K562 (cell line): Measurements from ENCODE around the gene MYL12A. TPM values are rescaled to one million over a fixed set of nuclear protein-coding genes. Genes with fewer than 3 reads are reported as not detected.

Experiments
- ESRRB ChIP-seq: fragments of 250-450 bp; sonication (Bioruptor Pico); IDR thresholded peaks from 2 replicates; pipeline ENCODE4 v1.5.0; 2020; ENCODE audit warnings: mild to moderate bottlenecking, moderate library complexity, borderline replicate concordance
- GTF2E2 ChIP-seq: fragments of 200-800 bp; sonication (Bioruptor generic); IDR thresholded peaks from 2 replicates; pipeline ENCODE4 v1.6.1; 2016; ENCODE audit warnings: missing genetic modification characterization, missing compliant biosample characterization
- IRF2 ChIP-seq: sonication (generic); formaldehyde crosslinking; IDR thresholded peaks from 2 replicates; pipeline ENCODE4 v1.8.1; 2022; ENCODE audit warnings: mild to moderate bottlenecking, missing genetic modification reagents
- KAT2B ChIP-seq: IDR thresholded peaks from one replicate; pipeline ENCODE4 v1.6.1; 2012; ENCODE audit warnings: low read depth, mild to moderate bottlenecking, control low read depth, inconsistent platforms, low read length, moderate library complexity
- NCOA1 ChIP-seq: fragments of 450-650 bp; IDR thresholded peaks from 2 replicates; pipeline ENCODE4 v1.6.1; 2016; ENCODE audit warnings: low read depth
- PHF8 ChIP-seq: fragments of 200-600 bp; sonication (generic); IDR thresholded peaks from 2 replicates; pipeline ENCODE4 v1.6.1; 2012; ENCODE audit warnings: mixed run types, mild to moderate bottlenecking, inconsistent platforms, low read length, moderate library complexity, borderline replicate concordance
- SLC30A9 ChIP-seq: fragments of 250-450 bp; sonication (Bioruptor Pico); IDR thresholded peaks from 2 replicates; pipeline ENCODE4 v1.8.0; 2022; ENCODE audit warnings: mild to moderate bottlenecking, moderate library complexity
- TOE1 ChIP-seq, 2 experiments: fragments of 450-650 bp in 1 of 2; sonication (generic) in 1 of 2; formaldehyde crosslinking in 1 of 2; IDR thresholded peaks; 2 replicates each; pipeline versions ENCODE4 v1.7.1 to v1.8.0; 2016 to 2022; ENCODE audit warnings: borderline replicate concordance in 2 of 2, mild to moderate bottlenecking in 2 of 2, antibody characterized with exemption in 1 of 2, inconsistent platforms in 1 of 2, low read depth in 1 of 2, missing genetic modification reagents in 1 of 2, moderate library complexity in 1 of 2
- ZNF212 ChIP-seq: fragments of 450-650 bp; formaldehyde crosslinking; IDR thresholded peaks from 2 replicates; pipeline ENCODE4 v1.4.0; 2020; ENCODE audit warnings: mild to moderate bottlenecking
- ZNF232 ChIP-seq: sonication (generic); formaldehyde crosslinking; IDR thresholded peaks from 2 replicates; pipeline ENCODE4 v1.8.0; 2022; ENCODE audit warnings: mild to moderate bottlenecking, missing genetic modification reagents
- ZNF668 ChIP-seq: fragments of 250-450 bp; sonication (Bioruptor Pico); IDR thresholded peaks from 2 replicates; pipeline ENCODE4 v1.8.0; 2022; ENCODE audit warnings: mild to moderate bottlenecking, inconsistent platforms
- ZNF76 ChIP-seq: fragments of 250-450 bp; sonication (Bioruptor Pico); IDR thresholded peaks from 2 replicates; pipeline ENCODE4 v1.4.0; 2020; ENCODE audit warnings: mild to moderate bottlenecking, moderate library complexity, borderline replicate concordance
- polyA plus RNA-seq, 8 experiments: library from polyadenylated mRNA; depleted of rRNA in 4 of 8; stranded (reverse) in 5 of 8; unstranded in 3 of 8; fragments of >200 nt; fragmentation: Nextera tagmentation in 2 of 8; fragmentation: Illumina TruSeq in 1 of 8; extraction: Ambion mirVana in 2 of 8; extraction: Trizol in 1 of 8; gene quantifications; 2 replicates each; pipeline versions ENCODE4 v1.2.1 to v1.2.3, GENCODE V29; 2011 to 2014; ENCODE audit warnings: inconsistent platforms in 1 of 8, missing spikeins in 1 of 8
- total RNA-seq, 7 experiments: library from RNA; depleted of rRNA in 6 of 7; stranded (reverse); fragments of >200 nt in 6 of 7; fragmentation: Illumina TruSeq in 2 of 7; extraction: Trizol in 2 of 7; gene quantifications; 2 replicates each; pipeline versions ENCODE4 v1.2.1 to v1.2.3, GENCODE V29; 2011 to 2021; ENCODE audit warnings: low replicate concordance in 1 of 7
- TF ChIP-seq, protein P1 (sequence below): fragments of 250-450 bp; sonication (Bioruptor Pico); IDR thresholded peaks from 2 replicates; pipeline ENCODE4 v1.5.0; 2020; ENCODE audit warnings: mild to moderate bottlenecking, borderline replicate concordance
- TF ChIP-seq, protein P2 (sequence below): fragments of 250-450 bp; sonication (Bioruptor Pico); IDR thresholded peaks from 2 replicates; pipeline ENCODE4 v1.5.0; 2020; ENCODE audit warnings: mild to moderate bottlenecking
- TF ChIP-seq, protein P3 (sequence below): sonication (generic); formaldehyde crosslinking; IDR thresholded peaks from 2 replicates; pipeline ENCODE4 v1.9.0; 2022; ENCODE audit warnings: mild to moderate bottlenecking, missing genetic modification reagents
- TF ChIP-seq, protein P4 (sequence below): fragments of 250-450 bp; sonication (Bioruptor Pico); IDR thresholded peaks from 2 replicates; pipeline ENCODE4 v1.4.0; 2020; ENCODE audit warnings: mild to moderate bottlenecking, moderate library complexity
- TF ChIP-seq, protein P5 (sequence below): fragments of 450-650 bp; IDR thresholded peaks from 2 replicates; pipeline ENCODE4 v1.6.1; 2017; ENCODE audit warnings: mild to moderate bottlenecking, moderate library complexity

Gene MYL12A
- total and polyA plus RNA-seq, 9 of the 15 experiments (the other 6 are each of a cell fraction or from before 2014, with no cell fraction given), result 308 to 1,031 (median 559) TPM

DNA sequence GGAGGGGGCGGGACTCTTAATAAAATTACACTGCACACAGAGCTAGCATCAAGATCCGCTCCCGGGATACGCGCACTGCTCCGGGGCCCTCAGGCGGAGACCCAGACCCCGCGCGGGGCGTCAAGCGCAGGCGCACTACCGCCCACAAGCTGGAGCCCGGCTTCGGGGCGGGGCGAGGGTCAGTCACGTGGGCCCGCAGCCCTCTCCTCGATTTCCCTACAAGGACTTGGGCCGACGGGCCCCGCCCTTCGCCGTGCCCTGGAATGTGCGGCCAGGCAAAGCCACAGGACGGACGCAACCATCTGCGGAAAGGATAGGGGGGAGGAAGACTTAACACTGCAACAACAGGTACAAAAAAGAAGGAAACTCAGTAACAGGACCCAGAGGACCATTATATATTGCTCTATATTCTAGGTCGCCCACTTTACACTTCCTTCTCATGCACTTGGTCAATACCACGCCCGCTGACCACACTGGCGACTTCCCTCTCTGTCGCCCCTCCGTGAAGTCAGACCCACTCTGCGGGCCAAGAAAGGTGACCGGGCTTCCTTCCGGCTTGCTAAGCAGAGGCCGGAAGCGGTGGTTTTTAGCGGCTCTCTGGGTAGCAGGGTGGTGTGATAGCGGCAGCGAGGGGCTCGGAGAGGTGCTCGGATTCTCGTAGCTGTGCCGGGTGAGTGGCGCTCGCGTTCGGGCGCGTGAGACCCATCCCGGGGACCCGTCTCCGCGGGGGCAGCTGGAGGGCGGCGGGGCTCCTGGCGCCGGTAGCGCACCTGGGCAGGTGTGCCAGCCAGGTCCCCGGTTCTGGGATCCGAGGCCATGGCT lies at the start of gene MYL12A (continued):
- TF ChIP-seq, protein P1, sequence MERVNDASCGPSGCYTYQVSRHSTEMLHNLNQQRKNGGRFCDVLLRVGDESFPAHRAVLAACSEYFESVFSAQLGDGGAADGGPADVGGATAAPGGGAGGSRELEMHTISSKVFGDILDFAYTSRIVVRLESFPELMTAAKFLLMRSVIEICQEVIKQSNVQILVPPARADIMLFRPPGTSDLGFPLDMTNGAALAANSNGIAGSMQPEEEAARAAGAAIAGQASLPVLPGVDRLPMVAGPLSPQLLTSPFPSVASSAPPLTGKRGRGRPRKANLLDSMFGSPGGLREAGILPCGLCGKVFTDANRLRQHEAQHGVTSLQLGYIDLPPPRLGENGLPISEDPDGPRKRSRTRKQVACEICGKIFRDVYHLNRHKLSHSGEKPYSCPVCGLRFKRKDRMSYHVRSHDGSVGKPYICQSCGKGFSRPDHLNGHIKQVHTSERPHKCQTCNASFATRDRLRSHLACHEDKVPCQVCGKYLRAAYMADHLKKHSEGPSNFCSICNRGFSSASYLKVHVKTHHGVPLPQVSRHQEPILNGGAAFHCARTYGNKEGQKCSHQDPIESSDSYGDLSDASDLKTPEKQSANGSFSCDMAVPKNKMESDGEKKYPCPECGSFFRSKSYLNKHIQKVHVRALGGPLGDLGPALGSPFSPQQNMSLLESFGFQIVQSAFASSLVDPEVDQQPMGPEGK (CRISPR knock-in tag), result 0 out of 2 replicates have a peak, but pooled peaks have one; percentile 68
- TF ChIP-seq SLC30A9 (CRISPR knock-in tag), result no peak
- peak; percentile 93 for TF ChIP-seq NCOA1
- no peak for TF ChIP-seq KAT2B
- TF ChIP-seq, protein P2, sequence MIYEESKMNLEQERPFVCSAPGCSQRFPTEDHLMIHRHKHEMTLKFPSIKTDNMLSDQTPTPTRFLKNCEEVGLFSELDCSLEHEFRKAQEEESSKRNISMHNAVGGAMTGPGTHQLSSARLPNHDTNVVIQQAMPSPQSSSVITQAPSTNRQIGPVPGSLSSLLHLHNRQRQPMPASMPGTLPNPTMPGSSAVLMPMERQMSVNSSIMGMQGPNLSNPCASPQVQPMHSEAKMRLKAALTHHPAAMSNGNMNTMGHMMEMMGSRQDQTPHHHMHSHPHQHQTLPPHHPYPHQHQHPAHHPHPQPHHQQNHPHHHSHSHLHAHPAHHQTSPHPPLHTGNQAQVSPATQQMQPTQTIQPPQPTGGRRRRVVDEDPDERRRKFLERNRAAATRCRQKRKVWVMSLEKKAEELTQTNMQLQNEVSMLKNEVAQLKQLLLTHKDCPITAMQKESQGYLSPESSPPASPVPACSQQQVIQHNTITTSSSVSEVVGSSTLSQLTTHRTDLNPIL (CRISPR knock-in tag), result no peak
- TF ChIP-seq IRF2 (CRISPR knock-in tag), result no peak
- TF ChIP-seq ZNF212 (CRISPR knock-in tag), result no peak
- TF ChIP-seq GTF2E2 (tag), result no peak
- TF ChIP-seq TOE1 (IDR thresholded peaks at IDR 0.05; ENCODE audit: borderline replicate concordance), result no peak
- TF ChIP-seq TOE1 (CRISPR knock-in tag; IDR thresholded peaks at IDR 0.05; ENCODE audit: borderline replicate concordance, low read depth), result no peak
- TF ChIP-seq ZNF76, result no peak; the same call in 1 of the 2 replicates
- TF ChIP-seq PHF8, result peak; percentile 82
- no peak for TF ChIP-seq ZNF668 (CRISPR knock-in tag)
- TF ChIP-seq, protein P3, sequence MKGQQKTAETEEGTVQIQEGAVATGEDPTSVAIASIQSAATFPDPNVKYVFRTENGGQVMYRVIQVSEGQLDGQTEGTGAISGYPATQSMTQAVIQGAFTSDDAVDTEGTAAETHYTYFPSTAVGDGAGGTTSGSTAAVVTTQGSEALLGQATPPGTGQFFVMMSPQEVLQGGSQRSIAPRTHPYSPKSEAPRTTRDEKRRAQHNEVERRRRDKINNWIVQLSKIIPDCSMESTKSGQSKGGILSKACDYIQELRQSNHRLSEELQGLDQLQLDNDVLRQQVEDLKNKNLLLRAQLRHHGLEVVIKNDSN (CRISPR knock-in tag), result peak; percentile 99
- TF ChIP-seq ESRRB (CRISPR knock-in tag), result no peak
- TF ChIP-seq ZNF232 (CRISPR knock-in tag), result 0 out of 2 replicates have a peak, but pooled peaks have one; percentile 22
- TF ChIP-seq, protein P4, sequence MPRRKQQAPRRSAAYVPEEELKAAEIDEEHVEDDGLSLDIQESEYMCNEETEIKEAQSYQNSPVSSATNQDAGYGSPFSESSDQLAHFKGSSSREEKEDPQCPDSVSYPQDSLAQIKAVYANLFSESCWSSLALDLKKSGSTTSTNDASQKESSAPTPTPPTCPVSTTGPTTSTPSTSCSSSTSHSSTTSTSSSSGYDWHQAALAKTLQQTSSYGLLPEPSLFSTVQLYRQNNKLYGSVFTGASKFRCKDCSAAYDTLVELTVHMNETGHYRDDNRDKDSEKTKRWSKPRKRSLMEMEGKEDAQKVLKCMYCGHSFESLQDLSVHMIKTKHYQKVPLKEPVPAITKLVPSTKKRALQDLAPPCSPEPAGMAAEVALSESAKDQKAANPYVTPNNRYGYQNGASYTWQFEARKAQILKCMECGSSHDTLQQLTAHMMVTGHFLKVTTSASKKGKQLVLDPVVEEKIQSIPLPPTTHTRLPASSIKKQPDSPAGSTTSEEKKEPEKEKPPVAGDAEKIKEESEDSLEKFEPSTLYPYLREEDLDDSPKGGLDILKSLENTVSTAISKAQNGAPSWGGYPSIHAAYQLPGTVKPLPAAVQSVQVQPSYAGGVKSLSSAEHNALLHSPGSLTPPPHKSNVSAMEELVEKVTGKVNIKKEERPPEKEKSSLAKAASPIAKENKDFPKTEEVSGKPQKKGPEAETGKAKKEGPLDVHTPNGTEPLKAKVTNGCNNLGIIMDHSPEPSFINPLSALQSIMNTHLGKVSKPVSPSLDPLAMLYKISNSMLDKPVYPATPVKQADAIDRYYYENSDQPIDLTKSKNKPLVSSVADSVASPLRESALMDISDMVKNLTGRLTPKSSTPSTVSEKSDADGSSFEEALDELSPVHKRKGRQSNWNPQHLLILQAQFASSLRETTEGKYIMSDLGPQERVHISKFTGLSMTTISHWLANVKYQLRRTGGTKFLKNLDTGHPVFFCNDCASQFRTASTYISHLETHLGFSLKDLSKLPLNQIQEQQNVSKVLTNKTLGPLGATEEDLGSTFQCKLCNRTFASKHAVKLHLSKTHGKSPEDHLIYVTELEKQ (CRISPR knock-in tag), result 0 out of 2 replicates have a peak, but pooled peaks have one; percentile 12
- TF ChIP-seq, protein P5, sequence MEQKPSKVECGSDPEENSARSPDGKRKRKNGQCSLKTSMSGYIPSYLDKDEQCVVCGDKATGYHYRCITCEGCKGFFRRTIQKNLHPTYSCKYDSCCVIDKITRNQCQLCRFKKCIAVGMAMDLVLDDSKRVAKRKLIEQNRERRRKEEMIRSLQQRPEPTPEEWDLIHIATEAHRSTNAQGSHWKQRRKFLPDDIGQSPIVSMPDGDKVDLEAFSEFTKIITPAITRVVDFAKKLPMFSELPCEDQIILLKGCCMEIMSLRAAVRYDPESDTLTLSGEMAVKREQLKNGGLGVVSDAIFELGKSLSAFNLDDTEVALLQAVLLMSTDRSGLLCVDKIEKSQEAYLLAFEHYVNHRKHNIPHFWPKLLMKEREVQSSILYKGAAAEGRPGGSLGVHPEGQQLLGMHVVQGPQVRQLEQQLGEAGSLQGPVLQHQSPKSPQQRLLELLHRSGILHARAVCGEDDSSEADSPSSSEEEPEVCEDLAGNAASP, result no peak
